Germinal center (tissue), 1 donor: ENCODE measurements around the gene TYW1.
"Not testable (repeated sequence)": the region's sequence is repeated elsewhere in the genome, so short reads cannot be mapped to it uniquely, and the experiment has no call there.

Source experiments
- DNase-seq: peaks from one replicate; pipeline ENCODE4 v3.0.0; 2012; ENCODE audit warnings: mixed read lengths, low spot score

The TYW1 gene

DNA sequence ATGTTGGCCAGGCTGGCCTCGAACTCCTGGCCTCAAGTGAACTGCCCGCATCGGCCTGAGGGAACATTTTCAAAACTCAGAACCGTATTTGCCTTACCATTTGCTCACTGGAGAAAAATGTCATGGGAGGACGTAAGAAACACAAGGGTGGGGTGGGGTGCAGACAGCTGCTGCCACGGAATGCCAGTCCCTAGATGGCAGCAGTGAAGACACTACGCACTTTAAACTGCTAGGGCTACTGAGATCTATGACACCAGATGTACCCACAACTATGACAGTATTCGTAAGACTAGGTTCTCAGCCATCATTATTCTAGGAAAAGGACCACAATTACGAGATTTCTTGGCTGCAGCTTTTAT lies 2.0 kb upstream of the TYW1 start:
- not testable (repeated sequence) for DNase-seq

DNA sequence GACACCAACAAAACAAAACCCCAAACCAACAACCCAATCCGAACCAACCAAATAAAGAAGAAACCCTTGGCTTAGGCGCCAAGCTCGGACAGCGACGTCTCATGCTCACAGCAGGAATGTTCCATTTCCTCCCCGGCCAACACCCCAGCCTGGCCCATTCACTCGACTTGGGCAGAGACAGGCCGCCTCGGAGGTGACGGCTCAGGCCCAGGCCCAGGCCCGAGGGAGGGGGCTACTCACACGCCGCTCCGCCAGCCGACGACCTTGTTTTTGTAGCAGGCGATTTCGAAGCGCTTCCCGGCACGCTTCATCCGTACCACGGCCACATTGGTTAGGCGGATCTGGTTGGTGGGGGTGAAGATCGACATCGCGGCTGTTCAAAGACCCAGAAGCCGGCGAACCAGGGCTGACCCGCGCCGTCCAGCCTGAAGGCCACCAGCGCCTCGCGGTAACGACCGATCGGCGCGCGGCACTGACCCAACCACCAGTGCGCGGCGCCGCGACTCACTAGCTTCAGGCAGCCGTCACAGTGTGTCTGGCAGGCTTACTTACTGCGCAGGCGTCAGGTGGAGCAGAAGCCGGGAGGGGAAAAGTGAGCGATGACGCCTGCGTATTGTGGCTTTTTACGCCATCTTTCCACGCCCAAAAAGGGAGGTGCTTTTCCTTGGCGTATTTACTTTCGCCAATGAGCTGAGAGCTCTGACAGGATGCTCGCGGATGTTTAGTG lies 1.4 kb upstream of the TYW1 start, which contains the start of gene SBDS:
Gene SBDS, minus strand, starts transcription at position 537 of the 727 bp plus-strand sequence. Its CDS starts 169 bp downstream, at position 368.
- DNase-seq, result peak; percentile 63

DNA sequence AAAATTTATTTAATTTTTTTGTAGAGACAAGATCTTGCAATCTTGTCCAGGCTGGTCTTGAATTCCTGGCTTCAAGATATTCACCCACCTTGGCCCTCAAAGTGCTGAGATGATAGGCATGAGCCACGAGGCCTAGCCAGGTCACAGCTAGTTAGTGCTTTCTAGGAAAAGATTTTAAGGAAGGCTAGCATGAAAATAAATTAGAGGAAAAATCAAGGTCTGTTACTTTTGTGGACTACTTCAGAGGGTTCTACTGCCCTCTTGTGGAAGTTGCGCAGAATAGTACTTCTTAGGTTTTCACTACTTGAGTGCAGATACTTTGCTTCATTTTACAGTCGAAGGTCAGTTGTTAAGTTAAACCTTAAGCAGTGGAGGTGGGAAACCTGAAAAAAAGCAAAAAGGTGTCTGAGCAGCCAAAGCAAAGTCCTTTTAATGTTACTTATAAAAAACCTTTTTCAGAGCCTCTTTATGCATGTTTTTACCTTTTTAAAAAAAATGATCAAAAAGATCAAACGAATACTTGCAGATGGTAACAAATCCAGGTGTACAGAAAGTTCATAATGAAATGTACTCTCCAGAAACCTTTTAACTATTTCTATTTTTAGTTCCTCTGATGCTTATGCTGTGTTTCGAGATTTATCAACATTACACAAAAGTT lies 4.1 kb downstream of the TYW1 start:
- not testable (repeated sequence) for DNase-seq

DNA sequence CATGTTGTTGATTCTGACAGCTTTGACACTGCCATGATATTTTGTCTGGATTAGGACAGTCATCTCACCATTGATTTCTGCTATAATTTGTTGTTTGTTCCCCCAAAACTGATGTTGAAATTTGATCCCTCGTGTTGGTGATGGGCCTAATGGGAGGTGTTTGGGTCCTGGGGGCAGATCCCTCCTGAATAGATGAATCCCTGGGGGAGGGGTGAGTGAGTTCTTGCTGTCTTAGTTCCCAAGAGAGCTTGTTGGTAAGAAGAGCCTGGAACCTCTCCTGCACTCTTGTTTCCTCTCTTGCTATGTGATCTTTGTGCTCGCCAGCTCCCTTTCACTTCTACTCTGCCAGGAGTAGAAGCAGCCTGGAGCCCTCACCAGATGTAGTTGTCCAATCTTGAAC lies 7.5 kb downstream of the TYW1 start:
- DNase-seq, result not testable (repeated sequence)

DNA sequence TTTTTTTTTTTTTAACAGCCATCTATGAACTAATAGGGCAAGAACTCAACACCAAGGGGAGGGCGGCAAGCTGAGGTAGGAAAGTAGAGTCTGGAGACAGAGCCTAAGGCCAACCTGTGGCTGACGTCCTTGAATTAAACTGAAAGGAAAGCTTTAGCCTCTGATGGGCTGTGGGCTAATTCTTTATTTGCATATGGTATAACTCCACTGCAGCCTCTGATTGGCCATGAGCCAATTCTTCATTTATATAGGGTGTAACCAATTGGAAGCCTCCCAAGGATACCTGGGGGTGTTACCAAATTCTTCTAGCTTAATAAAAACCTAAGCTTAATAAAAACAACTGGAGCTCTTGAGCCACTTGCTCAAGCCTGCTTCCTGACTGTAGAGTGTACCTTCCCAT lies 10.3 kb downstream of the TYW1 start:
- DNase-seq, result no peak

DNA sequence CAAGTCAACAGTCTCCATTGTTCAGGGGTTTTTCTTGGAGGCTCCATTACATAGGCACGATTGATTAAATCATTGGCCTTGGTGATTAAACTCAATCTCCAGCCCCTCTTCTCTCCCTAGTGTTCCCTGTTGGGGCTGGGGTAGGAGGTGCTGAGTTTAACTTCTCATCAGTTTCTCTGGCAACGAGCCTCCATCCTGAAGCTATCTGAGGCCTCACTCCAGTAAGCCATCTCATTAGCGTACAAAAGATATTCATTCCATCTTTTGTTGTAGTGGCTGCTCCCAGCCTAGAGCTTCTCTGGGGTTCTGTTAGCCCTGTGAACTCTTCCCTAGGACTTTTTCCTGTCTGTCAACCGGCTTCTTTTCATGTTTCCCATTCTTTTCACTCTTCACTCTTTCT lies 11.6 kb downstream of the TYW1 start:
- no peak for DNase-seq

DNA sequence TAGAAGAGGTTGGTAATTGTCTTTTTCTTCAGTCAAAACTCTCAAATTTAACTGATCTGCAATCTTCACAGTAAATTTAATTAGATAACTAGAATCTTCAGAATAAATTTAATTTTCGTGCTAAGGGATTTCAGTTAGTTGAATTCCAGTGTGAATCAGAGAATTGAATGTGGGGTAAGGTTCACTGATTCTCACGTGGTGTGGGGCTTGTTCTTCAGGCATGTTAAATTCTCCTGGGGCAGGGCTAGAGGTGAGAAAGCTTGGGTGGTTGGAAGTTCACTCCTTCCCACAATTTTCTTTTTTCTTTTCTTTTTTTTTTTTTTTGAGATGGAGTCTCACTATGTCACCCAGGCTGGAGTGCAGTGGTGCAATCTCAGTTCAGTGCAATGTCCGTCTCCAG lies 13.0 kb downstream of the TYW1 start:
- DNase-seq, result not testable (repeated sequence)

DNA sequence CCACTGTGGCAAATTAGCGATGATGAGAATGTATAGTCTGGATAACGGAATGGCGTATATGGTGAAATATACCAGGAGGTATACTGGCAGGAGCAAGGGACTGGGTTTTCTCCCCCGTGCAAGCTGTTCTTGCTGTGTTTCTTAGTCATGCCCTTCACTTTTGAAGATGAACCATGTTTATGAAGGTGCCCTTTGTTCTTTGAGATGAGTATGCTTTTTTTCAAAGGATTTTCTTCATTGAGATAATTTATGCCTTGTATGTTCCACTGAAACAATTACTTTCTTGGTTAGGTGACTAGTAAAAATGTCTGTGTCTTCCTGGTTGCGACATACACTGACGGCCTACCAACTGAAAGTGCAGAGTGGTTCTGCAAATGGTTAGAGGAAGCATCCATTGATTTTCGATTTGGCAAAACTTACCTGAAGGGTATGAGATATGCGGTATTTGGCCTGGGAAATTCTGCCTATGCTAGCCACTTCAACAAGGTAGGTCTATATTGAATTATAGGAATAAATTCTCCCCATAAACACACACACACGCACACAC lies 17.5 kb downstream of the TYW1 start:
- not testable (repeated sequence) for DNase-seq

DNA sequence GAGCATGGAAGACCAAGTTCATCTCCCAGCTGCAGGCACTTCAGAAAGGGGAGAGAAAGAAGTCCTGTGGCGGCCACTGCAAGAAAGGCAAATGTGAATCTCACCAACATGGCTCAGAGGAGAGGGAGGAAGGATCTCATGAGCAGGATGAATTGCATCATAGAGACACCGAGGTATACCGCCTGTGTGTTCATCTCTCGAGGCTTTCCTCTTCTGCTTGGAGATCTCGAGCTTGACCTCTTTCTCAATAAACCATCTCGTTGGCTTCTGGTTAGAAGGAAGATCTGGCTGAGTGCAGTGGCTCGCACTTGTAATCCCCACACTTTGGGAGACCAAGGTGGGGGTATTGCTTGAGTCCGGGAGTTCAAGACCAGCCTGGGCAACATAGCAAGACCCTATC lies 21.3 kb downstream of the TYW1 start:
- not testable (repeated sequence) for DNase-seq

DNA sequence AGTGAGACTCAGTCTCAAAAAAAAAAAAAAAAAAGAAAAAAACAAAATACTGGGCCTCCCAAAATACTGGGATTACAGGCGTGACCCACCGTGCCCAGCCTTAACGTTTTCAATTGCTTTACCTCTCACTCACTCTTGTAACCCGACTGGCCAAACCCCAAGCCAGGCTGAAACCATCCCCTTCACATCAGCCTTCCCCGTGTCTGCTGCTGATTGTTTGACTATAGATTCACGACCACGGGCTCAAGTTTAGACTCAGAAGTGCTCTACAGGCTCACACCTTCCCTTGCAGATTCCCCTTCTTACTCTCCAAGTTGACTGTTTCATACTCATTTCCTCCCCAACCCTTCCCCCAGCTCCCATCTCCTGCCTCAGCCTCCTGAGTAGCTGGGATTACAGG lies 22.3 kb downstream of the TYW1 start:
- no peak for DNase-seq

DNA sequence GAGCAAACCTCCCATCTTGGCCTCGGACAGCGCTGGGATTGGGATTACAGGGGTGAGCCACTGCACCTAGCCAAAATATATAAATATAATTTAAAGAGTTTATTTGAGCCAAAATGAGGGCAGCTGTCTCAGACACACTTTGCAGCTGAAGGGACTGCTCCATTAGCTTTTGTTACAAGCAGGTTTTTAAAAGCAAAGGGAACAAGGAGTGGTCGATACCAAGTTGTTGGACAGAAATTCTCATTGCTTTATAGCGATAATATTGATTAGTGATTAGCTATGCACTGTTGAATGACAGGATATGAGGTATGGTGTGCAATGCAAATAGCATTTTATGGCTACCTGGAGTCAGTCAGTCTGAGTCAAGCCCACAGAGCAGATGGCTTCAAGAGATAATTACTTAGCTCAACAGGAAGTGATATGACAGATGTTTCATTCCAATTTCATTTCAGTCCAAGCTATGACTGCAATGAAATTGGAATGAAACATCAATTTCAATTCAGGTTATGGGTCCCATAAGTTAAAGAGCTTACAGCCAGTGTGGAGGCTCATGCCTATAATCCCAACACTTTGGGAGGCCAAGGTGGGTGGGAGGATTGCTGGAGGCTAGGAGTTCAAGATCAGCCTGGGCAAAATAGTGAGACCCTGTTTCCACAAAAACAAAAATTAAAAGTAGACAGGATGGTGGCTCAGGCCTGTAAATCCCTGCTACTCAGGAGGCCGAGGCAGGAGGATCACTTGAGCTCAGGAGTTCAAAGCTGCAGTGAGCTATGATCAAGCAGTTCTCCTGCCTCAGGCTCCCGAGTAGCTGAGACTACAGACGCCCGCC lies 23.1 kb downstream of the TYW1 start:
- DNase-seq, result no peak

DNA sequence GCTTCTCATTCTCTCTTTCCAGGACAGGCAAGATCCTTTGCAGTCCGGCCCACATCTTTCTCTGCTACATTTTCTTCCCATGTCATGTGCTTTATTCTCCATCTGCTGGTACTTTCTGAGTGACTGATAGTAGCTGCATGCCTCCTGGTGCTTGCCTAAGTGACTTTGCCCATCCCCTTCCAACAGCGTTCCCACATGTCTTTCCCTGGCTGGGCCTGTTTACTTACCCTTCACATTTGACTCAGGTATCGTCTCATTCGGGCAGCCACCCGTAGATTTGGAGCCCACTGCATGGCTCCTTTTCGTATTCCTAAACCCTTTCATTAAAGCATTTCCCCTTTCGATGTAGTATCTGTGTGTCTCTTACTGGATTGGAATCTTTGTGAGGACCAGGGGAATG lies 24.6 kb downstream of the TYW1 start:
- DNase-seq, result no peak

DNA sequence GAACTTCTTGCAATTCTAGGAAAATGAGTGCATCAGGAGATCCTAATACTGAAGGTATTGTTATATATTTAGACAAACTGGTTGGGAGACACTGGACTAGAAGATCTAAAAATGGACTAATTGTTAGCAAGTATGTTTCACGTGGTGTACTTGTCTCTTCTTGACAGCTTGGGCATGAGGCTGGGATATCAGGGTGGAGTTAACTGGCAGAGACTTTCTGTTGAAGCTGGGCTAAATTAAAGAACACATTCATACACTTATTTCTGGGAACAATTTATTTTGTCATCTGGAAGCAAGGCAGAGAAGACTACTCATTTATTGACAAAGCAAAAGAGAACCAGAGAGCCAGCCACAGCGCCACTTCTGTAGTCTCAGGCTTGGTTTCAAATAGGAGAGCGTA lies 25.9 kb downstream of the TYW1 start:
- no peak for DNase-seq

DNA sequence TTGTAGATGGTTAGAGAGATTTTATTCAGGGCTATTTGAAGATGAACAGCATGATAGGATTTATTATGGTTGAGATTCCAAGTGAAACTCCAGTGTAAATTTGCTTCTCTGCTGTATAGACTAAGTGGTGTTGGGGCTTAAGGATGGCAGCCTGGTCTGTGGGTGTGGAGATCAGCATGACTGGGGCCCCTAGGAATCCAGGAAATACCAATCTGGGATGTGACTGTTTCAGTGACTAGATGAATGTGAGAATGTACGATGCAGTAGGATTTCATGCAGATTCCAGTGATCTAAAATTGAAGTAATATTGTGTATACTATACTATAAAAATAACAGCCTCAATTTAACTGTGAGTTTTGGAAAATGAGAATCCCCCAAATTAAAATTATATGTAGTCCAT lies 28.8 kb downstream of the TYW1 start:
- DNase-seq, result not testable (repeated sequence)

DNA sequence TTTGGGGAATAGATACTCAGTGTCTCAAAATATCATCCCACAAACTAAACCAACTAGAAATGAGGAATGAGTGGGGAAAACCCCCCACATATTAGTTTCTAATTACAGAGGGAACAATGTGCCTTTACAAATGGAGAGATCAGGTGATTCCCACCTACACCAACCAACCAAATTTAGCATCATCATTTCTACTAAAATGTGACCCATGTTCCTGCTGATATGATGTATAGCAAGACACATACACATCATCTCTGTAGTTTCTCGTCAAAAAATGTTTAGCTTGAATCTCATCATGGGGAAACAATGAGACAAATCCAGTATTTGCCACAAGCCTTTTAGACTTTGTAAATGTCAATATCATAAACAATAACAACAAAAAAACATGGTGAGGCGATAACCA lies 35.1 kb downstream of the TYW1 start:
- not testable (repeated sequence) for DNase-seq

DNA sequence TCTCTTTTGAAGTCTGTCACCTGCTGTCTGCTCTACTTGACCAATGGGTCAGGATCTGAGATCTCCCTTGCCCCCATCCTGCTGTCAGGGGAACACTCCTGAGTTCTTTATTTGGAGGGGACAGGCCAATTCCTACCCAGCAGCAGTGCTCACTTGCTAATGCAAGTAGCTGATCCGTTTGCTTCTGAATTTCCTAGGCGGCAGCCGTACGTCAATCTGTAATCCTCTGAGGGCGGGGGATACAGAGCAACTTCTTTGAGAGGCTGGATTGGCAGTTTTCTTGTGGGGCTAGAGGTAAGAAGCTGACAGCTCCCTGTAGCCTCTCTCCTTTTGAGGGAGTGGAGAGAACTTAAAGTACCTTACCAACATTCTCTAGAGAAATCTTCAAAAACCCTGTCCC lies 36.6 kb downstream of the TYW1 start:
- no peak for DNase-seq

DNA sequence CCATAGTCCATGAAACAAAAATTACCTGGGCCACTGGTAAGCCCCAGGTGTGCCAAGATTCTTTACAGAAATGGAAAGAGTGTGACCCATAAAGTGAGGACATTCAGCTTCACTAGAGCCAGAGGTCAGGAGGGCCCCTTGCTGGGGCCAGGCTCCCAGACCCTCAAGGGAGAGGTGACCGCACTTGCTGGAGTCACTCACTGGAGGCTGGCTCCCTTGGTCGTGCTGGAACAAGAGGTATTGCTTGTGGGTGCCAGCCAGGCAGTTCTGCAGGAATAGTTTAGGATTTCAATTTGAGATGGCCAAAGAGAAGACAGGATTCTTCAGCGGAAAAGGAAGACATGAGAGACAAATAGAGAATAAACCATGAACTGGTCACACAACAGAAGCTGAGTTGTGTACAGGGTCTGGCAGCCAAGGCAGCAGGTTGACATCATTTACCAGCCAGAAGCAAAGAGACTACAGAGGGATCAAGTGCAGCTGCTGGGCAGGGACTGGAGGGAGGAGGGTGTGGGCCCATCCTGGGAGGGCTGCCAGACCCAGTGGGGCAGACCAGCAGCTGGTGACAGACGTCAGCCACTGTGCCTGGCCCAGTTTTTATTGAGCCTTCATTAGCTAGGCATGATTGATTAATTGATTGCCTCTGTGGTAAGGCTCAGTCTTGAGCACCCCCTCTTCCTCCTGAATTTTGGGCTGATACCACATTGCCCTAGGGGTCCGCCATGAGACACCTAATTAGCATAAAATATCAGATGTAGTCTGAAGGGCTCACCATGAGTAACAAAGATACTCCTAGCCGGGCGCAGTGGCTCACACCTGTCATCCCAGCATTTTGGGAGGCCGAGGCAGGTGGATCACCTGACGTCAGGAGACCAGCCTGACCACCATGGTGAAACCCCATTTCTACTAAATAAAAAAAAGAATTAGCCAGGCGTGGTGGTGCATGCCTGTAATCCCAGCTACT lies 40.1 kb downstream of the TYW1 start:
- DNase-seq, result not testable (repeated sequence)

DNA sequence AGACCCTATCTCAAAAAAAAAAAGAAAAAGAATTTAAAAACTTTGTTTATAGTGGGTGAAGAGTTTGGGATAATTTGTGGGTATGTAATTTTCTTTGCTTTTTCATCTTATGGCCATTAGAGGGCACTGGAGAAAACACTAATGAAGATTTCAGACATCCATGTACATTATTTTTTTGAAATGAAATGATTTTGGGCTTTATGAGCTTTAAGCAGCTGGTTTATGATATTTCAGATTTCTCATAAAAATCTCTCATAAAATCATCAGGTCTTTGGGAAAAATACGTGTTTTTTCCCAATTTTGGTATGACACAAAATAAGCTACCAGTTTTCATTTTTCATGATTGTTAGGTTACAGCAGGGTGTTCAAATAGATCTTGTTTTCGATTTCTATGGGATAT lies 44.2 kb downstream of the TYW1 start:
- DNase-seq, result not testable (repeated sequence)

DNA sequence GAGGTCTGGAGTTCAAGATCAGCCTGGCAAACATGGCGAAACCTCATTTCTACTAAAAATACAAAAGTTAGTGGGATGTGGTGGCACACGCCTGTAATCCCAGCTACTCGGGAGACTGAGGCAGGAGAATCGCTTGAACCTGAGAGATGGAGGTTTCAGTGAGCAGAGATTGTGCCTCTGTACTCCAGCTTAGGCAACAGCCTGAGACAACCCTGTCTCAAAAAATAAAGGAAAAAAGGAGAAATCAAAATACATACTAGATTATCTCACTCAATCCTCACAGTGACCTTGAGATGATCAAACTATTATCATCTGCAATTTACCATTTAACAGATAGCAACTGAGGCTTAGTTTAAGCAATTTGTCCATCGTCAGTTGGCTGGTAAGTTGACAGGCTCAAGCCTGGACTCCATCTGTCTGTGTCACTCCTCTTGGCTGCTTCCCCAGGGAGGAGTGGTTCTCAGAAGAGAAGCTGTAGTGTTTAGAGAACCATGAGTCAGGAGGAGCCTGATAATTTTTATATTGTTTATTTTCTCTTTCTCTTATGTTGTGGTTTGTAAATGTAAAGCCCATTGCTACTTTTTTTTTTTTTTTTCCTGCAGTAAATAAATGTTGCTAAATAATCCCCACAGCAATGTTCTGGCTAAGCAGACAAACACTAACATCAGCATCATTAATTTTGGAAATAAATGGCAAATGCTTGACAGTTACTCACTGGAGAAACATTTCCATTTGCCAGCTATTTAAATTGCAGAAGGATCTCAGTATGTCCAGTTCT lies 46.3 kb downstream of the TYW1 start:
- not testable (repeated sequence) for DNase-seq

DNA sequence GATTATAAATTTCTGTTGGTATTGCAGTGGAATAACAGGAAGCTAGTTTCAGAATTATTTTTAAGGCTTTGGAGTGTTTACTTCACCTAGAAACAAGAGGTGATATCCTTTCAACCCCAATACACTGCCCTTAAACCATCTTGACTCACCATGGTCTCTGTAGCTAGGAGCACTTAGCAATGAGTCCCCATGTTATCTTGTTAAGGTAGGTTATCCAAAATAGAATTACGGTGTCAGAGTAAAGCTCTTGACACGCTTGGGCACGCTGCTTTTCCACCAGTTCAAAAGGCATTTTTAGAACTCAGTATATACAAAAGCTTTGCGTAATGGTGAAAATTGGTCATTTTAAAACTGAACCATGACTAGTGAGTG lies 46.9 kb downstream of the TYW1 start:
- not testable (repeated sequence) for DNase-seq
